Stimulated activated CD8-positive, alpha-beta memory T cell treated with anti-CD3 and anti-CD28 coated beads, Interleukin-12 subunit alpha, Interleukin-12 subunit beta, amount 100 ng/mL, for 1 hour (primary cell): ENCODE data around the gene CEBPB.
"Not testable (repeated sequence)": the region's sequence is repeated elsewhere in the genome, so short reads cannot be mapped to it uniquely, and the experiment has no call there.

Experiments used
- DNase-seq: peaks from one replicate; pipeline ENCODE4 v3.0.0-alpha.2; 2020; ENCODE audit warnings: low read depth

Gene CEBPB

GRCh38 chr20:50193199-50193835 is 2.7 kb downstream of the CEBPB start:
- no peak for DNase-seq

GRCh38 chr20:50193836-50194421 is 3.3 kb downstream of the CEBPB start:
- no peak for DNase-seq

GRCh38 chr20:50194422-50194830 is 3.8 kb downstream of the CEBPB start:
- DNase-seq = no peak

GRCh38 chr20:50194831-50195523 is 4.3 kb downstream of the CEBPB start:
- no peak for DNase-seq

GRCh38 chr20:50195524-50196120 is 5.0 kb downstream of the CEBPB start:
- no peak for DNase-seq

- DNase-seq = no peak
Observed at GRCh38 chr20:50196248-50196647, 5.6 kb downstream of the CEBPB start.

- no peak for DNase-seq
Observed at GRCh38 chr20:50196896-50197295, 6.3 kb downstream of the CEBPB start.

- no peak for DNase-seq
Observed at GRCh38 chr20:50197463-50198179, 7.0 kb downstream of the CEBPB start.

- no peak for DNase-seq
Observed at GRCh38 chr20:50198180-50198666, 7.6 kb downstream of the CEBPB start.

GRCh38 chr20:50198716-50199115 is 8.1 kb downstream of the CEBPB start:
- DNase-seq = no peak

- no peak for DNase-seq
Observed at GRCh38 chr20:50199703-50200102, 9.1 kb downstream of the CEBPB start.

GRCh38 chr20:50200482-50201104 is 10.0 kb downstream of the CEBPB start:
- DNase-seq = no peak

GRCh38 chr20:50201710-50202109 is 11.1 kb downstream of the CEBPB start:
- not testable (repeated sequence) for DNase-seq

- no peak for DNase-seq
Observed at GRCh38 chr20:50202677-50203076, 12.0 kb downstream of the CEBPB start.

GRCh38 chr20:50203951-50204937 is 13.6 kb downstream of the CEBPB start:
- DNase-seq = no peak

- DNase-seq = no peak
Observed at GRCh38 chr20:50207026-50207425, 16.4 kb downstream of the CEBPB start.

GRCh38 chr20:50208085-50208491 is 17.5 kb downstream of the CEBPB start:
- no peak for DNase-seq

GRCh38 chr20:50208815-50209214 is 18.2 kb downstream of the CEBPB start:
- DNase-seq = not testable (repeated sequence)

GRCh38 chr20:50210066-50210619 is 19.5 kb downstream of the CEBPB start:
- no peak for DNase-seq

- no peak for DNase-seq
Observed at GRCh38 chr20:50211091-50211490, 20.5 kb downstream of the CEBPB start.
